NK-92 (cell line): Measurements from ENCODE around the gene CENPO.
"Not testable (repeated sequence)": the region's sequence is repeated elsewhere in the genome, so short reads cannot be mapped to it uniquely, and the experiment has no call there.

ENCODE experiments used
- DNase-seq: peaks from one replicate; lab custom pipeline; 2025; ENCODE audit not compliant: unreplicated experiment; lab: John Stamatoyannopoulos, UW

Gene CENPO

DNA sequence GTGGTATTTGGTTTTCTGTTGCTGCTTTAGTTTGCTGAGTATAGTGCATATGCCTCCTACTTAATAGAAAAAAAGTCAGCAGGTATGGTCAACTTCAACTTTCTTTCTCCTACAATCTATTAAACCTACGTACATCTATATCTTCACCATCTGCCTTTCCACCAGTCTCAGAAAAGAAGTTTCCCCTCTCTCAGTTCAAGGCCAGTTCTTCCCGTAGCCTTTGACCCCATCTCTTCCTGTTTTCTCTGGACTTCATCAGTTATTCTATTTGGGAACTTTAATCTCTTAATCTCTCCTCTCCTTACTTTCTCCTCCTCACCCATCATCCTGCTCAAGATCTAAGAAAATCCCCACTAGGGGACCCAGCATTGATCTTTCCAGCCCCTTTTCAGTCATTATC is 5.7 kb upstream of the CENPO start:
- DNase-seq = no peak

DNA sequence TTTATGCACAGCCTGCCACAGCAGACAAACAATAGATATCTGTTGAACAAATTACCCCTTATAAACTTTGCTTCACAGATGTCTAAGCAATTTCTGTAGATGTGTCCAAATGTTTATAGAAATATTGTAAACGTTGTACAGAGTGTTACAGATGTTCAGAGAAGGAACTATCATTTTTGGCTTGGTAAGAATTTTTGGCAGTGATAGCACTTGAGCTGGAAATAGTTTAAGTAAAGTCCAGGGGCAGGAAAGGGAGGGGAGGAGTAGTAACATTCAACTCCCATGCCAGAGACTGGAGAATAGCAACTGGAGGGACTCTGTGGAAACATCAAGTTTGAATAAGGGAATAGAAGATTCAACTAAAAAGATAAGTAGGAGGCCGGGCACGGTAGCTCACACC is 4.4 kb upstream of the CENPO start:
- no peak for DNase-seq

DNA sequence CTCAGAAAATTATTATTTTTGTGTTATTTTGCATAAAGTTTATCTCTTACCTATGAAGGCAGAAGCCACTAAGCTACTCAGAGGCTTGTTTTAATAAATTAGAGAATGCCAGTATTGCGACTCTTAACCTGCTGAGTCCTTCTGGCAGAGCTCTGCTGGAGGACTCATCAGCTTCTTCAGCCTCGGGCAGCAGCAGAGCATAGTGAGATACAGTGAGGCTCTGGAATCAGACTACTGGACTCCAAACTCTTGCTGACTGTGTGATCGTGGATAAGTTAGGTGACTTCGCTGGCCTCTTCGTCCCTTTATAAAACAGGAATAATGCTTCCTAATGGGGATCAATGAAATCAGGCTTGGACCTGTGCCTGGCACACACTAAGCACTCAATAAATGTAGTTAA is 1.8 kb upstream of the CENPO start:
- DNase-seq = no peak

DNA sequence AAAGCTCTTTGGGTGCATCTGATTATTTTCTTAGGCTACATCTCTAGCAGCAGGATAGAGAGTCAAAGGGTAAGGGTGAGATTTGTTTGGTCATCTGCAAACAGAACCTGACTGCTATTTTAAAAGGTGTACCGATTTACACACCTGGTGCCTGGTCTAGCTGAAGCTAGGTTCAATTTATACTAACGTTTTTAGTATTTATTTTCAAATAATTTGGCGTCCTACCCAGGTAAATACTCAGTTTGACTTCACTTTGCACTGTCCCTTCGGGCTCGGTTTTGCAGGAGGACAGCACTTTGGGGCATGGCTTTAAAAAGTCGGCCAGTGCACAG is 717 bp upstream of the CENPO start:
- no peak for DNase-seq

DNA sequence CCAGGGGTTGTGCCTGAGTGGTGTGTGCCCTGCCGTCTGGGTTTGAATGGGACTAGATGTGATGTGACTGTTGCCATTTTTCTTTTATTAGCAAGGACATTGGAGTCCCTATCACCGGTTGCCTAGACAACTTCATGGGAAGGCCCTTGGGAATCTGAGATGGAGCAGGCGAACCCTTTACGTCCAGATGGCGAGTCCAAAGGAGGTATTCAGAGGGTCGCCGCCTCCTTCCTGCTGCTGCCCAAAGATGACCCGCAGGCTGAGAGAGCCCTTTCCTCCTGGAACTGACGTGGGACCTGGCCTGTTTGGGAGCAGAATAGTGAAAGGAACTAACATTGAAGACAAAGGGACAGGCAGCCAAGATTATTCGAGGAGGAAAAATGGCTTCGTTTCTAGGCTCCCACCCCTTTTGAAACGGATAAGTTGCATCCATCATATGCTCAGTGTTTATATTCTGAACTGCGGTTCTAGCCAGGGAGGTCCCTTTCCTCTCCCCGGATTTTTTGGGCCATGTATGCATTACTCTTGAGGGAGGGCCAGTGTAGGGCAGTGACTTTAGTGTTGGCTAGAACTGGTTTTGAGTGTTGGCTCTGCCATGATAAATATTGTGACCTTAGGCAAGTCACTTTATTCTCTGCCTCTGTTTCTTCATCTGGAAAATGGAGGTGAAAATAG is 673 bp downstream of the CENPO start:
- DNase-seq = no peak

DNA sequence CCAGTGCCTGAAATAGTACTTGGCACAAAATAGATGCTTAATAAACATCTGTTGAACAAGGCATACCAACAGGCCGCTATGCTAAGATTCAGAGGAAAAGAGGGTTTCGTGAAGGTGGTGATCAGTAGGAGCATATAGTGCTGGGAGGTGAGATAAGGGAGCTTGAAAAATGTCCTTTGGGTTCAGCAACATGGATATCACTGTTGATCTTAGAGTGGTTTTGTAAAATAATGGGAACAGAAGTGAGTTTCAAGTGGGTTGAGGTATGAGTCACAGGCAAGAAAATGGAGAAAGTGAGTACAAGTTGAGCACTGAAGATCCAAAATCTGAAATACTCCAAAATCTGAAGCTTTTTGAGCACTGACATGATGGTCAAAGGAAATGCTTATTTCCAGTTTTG is 4.4 kb downstream of the CENPO start:
- no peak for DNase-seq

DNA sequence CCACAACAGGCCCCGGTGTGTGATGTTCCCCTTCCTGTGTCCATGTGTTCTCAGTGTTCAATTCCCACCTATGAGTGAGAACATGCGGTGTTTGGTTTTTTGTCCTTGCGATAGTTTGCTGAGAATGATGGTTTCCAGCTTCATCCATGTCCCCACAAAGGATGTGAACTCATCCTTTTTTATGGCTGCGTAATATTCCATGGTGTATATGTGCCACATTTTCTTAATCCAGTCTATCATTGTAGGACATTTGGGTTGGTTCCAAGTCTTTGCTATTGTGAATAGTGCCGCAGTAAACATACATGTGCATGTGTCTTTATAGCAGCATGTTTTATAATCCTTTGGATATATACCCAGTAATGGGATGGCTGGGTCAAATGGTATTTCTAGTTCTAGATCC is 7.3 kb downstream of the CENPO start:
- not testable (repeated sequence) for DNase-seq

DNA sequence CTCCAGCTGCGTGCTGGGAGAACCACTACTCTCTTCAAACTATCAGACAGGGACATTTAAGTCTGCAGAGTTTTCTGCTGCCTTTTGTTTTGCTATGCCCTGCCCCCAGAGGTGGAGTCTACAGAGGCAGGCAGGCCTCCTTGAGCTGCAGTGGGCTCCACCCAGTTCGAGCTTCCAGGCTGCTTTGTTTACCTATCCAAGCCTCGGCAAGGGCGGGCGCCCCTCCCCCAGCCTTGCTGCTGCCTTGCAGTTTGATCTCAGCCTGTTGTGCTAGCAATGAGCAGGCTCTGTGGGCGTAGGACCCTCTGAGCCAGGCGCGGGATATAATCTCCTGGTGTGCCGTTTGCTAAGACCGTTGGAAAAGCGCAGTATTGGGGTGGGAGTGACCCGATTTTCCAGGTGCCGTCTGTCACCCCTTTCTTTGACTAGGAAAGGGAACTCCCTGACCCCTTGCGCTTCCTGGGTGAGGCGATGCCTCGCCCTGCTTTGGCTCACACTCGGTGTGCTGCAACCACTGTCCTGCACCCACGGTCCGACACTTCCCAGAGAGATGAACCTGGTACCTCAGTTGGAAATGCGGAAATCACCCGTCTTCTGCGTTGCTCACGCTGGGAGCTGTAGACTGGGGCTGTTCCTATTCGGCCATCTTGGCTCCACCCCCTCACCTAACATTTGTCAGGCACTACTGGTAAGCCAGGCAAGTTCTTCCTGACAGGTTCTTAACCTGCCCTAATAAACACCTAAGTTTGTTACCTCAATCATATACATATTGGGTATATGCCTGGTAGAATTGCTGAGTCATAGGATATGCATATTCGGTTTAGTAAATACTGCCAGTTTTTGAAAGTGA is 12.8 kb downstream of the CENPO start:
- DNase-seq = not testable (repeated sequence)

DNA sequence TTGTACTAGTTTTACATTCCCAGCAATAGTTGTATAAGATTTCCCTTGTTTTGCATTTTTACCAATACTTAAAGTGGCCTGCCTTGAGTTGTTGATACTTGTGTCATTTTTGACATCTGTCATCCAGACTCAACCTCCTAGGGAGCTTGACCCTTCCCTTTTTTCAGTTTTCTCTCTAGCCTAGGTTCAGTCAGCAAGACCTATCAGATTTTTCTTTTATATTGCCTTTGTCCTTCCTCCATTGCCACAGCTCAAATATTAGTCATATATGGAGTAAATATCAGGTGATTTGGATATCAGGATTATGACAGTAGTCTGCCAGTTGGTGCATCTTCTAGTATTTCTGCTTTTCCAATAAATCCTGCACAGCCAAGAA is 13.4 kb downstream of the CENPO start:
- no peak for DNase-seq

DNA sequence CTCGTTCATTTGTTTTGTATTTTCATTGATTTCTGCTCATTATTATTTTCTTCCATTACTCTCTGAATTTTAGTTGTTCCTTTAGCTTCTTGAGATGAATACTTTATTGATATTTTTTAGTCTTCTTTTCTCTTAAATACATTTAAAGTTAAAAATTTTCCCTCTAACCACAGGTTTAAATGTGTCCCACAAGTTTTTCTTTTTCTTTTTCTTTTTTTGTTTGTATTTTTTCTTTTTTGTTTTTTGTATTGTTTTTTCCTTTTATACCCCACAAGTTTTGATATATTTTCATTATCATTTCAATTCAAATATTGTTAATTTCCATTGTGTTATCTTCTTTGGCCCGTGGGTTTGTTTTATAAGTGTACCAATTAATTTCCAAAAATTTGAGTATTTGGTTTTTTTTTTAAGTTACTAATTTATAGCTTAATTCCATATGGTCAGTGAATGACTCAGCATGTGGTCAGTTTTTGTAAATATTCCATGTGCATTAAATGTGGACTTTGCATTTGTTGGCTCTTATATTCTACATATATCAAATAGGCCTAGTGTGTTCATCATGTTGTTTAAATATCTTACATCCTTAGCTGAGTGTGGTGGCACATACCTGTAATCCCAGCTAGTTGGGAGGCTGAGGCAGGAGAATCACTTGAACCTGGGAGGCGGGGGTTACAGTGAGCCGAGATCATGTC is 16.2 kb downstream of the CENPO start:
- no peak for DNase-seq

DNA sequence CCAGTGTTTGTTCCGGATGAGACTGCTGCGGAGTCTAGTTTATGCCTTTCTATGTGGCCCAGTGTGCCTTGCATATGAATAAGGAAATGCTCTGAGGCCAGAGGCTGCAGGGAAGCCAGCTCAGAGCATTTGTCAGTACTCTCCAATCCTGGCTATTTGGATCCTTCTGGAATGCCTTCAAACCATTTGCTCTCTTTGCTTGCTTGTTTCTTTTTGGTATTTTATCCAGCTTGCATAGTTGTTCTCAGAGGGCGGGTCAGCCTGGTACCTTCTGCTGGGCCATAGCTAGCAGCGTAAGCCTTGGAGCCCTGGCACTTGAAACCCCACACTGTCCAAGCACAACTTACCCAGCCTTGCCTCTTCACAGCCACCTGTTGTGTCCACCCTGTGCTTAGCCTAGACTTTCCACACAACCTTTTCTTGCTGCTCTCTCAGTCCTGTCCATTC is 20.5 kb downstream of the CENPO start:
- no peak for DNase-seq

DNA sequence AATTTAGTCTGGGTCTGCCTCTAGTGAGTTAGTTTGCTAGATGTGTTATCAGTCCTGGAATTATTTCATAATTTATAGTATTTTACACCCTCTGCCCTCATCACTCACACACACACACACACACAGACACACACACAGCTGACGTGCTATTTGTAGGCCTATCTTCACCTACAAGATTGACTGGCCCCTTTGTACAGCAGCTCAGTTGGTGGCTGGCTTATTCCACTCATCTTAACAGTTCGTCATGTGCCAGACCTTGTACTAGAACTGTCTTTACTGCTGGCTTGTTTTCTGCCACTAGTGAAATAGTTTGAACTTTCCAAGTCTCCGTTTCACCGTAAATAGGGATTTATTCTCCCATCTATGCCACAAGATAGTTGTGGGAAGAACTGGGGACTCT is 21.3 kb downstream of the CENPO start:
- no peak for DNase-seq

DNA sequence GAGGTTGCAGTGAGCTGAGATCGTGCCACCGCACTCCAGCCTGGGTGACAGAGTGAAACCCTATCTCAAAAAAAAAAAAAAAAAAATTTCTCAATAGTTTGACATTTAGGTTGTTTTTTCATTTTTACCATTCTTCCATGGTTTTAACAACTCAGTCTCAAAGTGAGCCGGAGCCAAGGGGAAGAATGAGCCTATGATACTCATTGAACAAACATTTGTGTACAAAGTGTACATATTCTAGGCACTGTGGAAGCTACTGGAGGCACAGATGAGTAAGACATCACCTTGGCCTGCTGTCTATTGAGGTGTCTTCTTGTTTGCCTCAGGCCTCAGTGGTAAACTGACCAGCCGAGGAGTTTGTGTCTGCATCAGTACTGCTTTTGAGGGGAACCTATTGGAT is 21.9 kb downstream of the CENPO start:
- no peak for DNase-seq

DNA sequence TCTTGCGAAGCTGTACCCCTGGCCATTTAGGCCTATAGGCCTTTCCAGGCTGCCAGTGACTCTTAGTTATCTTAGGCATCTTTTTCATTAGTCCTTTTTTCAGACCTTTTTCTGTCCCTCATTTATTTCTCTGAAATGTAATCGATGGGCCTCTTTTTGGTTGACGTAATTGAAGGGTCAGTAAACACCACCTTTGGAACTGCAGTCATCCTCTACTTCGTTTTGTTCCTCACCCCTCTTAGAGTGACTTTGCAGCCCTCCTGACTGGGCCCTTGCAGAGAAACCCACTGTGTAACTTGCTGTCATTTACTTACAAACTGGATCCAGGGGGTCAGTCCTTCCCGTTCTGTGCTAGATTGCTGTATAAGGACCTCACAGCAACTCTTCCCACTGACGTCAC is 23.2 kb downstream of the CENPO start:
- no peak for DNase-seq

DNA sequence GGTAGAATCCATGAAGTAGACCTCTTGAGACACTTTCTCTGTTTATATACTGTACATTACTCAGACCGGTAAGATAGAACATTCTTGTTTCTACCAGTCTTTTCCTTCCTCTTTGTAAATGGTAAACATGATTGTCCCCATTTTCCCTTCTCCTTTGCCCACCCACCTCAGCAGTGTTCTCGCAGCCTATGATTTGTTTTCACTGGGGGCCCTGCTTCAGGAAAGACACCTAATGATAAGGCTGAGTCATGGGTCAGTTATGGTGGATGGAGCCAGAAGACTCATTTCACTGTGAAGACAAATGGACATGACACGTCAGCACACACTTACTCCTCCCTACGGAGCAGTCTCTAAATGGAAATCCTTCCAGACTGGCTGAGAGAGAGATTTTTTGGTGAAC is 23.7 kb downstream of the CENPO start:
- no peak for DNase-seq

DNA sequence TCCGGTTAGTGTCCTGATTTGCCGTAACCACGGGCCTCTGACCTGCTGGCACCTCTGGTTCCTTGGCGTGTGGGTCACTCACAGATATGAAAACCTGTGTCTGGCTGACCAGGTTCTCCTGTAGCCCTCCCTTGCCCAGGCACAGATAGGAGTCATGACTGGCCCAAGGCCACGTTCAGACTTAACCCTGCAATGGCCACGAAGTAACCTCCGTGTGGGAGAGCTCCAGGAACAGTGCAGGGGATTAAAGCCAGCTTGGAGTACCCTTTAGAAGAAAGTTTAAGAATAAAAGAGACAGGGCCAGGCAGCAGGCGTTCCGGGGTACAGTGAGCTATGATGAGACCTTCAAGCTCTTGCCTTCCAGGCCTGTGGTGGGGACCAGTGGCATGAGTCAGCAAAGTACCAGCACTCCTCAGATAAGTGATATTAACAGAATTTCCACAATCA is 25.5 kb downstream of the CENPO start:
- DNase-seq = no peak

DNA sequence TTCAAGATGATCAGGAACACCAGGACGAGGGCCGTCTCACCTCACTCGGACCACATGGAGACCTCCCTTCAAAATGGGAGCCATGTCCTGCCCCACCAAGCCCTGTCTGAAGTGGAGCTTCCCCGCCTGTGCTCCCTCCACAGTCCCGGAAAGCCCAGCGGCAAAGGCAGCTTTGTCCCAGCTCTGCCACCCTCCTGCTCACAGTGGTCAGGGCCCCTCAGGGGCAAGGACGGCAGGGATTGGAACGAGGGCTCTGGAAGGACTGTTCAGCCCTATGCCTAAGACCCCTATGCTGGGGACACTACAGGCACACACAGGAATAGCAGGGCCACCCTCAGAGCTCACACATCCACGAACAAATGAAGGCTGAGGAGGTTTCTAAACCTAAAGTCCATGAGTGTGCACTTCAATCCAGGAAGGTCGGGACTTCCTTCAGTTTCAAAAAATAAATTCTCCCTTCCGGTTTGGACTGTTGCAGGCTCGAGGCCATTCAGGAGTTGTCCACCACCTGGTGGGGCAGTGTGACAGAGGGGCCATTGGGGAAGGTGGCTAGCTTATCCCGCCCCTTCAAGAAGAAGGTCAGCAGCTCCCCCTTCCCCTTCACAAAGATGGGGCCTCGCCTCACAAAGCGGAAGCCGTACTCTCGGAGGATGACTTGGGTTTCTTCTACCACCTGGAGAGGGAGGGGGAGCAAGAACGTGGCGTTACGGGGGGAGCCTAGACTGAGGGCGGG is 26.4 kb downstream of the CENPO start:
- DNase-seq = no peak

DNA sequence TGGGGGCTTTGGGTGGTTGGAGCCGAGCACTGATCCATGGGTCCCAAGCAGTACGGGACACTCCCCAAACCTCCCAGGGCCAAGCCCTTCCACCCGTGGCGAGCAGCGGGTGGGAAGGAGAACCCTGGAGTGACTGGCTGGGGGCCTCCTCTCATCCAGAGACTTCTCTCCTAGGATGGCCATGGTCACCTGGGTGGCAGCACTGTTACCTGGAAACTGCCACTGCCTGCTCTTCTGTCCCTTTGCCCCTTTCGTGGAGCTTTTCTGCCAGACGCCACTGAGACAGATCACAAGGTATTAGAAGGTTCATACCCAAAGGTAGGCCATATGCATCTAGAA is 26.9 kb downstream of the CENPO start:
- DNase-seq = no peak

DNA sequence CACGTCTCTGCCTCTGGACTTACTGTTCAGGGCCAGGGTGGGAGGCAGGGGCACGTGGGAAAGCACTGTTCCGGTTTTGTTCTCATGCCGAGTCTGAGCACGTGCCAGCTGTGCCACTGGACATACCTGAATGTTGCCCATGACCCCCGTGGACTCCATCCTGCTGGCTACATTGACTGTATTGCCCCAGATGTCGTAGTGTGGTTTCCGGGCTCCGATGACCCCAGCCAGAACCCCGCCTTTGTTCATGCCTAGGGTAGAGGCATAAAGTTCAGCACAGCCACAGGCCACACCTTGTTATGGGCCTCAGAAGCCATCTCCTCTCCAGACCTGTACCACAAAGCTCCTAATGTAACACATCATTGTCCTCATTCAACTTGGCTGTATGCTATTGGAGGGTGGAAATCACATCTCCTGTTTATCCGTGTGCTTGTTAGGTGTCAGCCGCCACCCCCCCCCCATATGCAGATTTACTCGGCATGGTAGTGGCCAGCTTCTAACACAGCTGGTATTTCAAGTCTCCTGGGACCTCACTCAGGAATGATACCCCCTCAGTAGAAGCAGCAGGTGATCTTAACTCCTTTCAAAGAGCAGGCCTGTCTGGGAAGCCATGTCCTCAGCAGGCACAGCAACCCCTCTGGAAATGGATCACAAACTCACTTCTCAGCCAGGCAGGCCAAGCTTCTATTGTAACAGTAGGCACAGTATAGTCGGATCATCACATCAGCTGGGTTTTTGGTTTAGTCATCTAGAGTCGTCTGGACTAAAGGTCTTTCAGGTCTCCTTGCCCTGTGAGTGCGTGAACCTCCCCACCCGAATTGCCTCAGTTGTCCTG is 27.6 kb downstream of the CENPO start:
- DNase-seq = no peak

DNA sequence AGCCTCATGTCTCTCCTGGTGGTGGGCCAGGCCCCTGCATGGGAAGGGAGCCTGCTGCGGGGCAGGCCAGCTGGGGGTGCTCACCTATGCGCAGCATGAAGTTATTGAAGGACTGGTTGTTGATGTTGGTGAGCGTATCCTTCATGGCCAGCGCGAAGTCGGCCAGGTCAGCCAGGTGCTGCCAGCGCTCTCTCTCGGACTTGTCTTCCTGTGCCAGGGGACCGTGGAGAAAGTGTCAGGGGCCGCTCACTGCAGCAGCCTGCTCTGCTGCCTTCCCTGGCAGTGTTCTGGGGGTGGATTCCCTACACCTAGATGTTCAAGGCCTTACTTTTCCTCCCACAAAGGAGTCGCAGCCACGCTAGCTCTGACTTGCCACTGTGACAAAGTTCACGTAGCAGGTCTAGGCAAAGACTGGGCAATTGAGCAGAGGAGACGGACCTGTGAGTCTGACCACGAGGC is 28.2 kb downstream of the CENPO start:
- DNase-seq = no peak
